ENCODE data around the gene ATP8B3. TPM values are rescaled to one million over a fixed set of nuclear protein-coding genes. Genes with fewer than 3 reads are reported as not detected.

Gene ATP8B3
- total and polyA plus RNA-seq, 2 experiments from 2014 or later, result 2.1 to 6.0 TPM

GRCh38 chr19:1810439-1811160 is 1.5 kb downstream of the ATP8B3 start (continued):
- no peak for TF ChIP-seq REST (IDR thresholded peaks at IDR 0.05; ENCODE audit: unreplicated experiment)
- TF ChIP-seq POLR2AphosphoS5 (IDR thresholded peaks at IDR 0.05; ENCODE audit: low read depth), result no peak
- no peak for TF ChIP-seq EZH2 (IDR thresholded peaks at IDR 0.05; ENCODE audit: low read depth, unreplicated experiment)
- no peak for TF ChIP-seq EZH2phosphoT487 (IDR thresholded peaks at IDR 0.05; ENCODE audit: unreplicated experiment)

- H3K36me3 Mint-ChIP-seq (ENCODE audit: low read depth), result no peaks in the 10 kb centered on the region
These were observed 2.4 kb downstream of the ATP8B3 start for GRCh38 chr19:1809678-1810077.

More at GRCh38 chr19:1809678-1810077, 2.4 kb downstream of the ATP8B3 start:
- H3K27ac Mint-ChIP-seq, result no peak overlapping the region
- H3K9me3 Mint-ChIP-seq, result no peaks in the 10 kb centered on the region
- no peak overlapping the region for H2AFZ ChIP-seq
- DNase-seq (ENCODE audit: low spot score), result peak; percentile 60
- TF ChIP-seq STAT1 (IDR thresholded peaks at IDR 0.05; ENCODE audit: unreplicated experiment) (no peak), CTCF (conservative IDR thresholded peaks at IDR 0.05; ENCODE audit: low read depth in 2 of 2) (peak in 1 of 2 experiments; percentile 19; a peak in 3 of 4 replicates), ZNF331 (CRISPR knock-in tag; IDR thresholded peaks at IDR 0.05; ENCODE audit: low read depth) (no peak)
- H3F3A ChIP-seq (replicated peaks; ENCODE audit: low read depth), result 0 out of 2 replicates have a peak, but pooled peaks cover 5% of the 10 kb centered on the region
- H3K79me2 ChIP-seq (replicated peaks; ENCODE audit: insufficient read depth), result no peaks in the 10 kb centered on the region
- peaks cover 24% of the 10 kb centered on the region for H3K27me3 Mint-ChIP-seq (ENCODE audit: insufficient read depth, low read depth, poor library complexity)
- H3K36me3 ChIP-seq (ENCODE audit: insufficient read depth), result no peaks in the 10 kb centered on the region
- H3K4me2 ChIP-seq, result no peak overlapping the region
- H3K27ac ChIP-seq (ENCODE audit: low read depth), result no peak overlapping the region
- H3K4me3 Mint-ChIP-seq, result no peak overlapping the region
- H3K27me3 ChIP-seq (ENCODE audit: insufficient read depth), result no peaks in the 10 kb centered on the region
- H3K4me1 ChIP-seq (ENCODE audit: insufficient read depth), result no peaks in the 10 kb centered on the region
- peaks cover 3% of the 10 kb centered on the region; the same call in 2 of the 3 replicates for H3K4me1 Mint-ChIP-seq
- H3K9me2 ChIP-seq (ENCODE audit: insufficient read depth), result no peaks in the 10 kb centered on the region
- H3K4me3 ChIP-seq, result no peak overlapping the region
- H4K20me1 ChIP-seq (replicated peaks; ENCODE audit: insufficient read depth), result no peaks in the 10 kb centered on the region
- ATAC-seq, result no peak

All from GM23338 (cell line).